IMR-90 (cell line): ENCODE data around the gene NHSL2. TPM values are rescaled to one million over a fixed set of nuclear protein-coding genes. Genes with fewer than 3 reads are reported as not detected.

Experiments used
- ATAC-seq: fragments of 200-7000 bp; cut with Tn5 transposase; 2 replicates; pipeline ENCODE4 v1.9.1; 2020; ENCODE audit warnings: low read depth, mild to moderate bottlenecking, moderate library complexity
- BruUV-seq: library from RNA; stranded (reverse); fragments of 400-500 nt; replicated peaks from 2 replicates; lab custom pipeline; 2021; lab: Mats Ljungman, UMichigan
- CTCF ChIA-PET: fragments of 300-600 bp; formaldehyde crosslinking; extraction: SDS; loops from one replicate; lab custom pipeline; 2021; ENCODE audit warnings: antibody characterized with exemption; lab: Yijun Ruan, JAX
- POLR2A ChIA-PET: fragments of 300-600 bp; sonication (Branson Sonifier 250); formaldehyde crosslinking; loops from one replicate; lab custom pipeline; 2022; ENCODE audit warnings: antibody characterized with exemption; ENCODE audit not compliant: unreplicated experiment; lab: Charles Lee
- DNase-seq: peaks from one replicate; pipeline ENCODE4 v3.0.0; 2013
- H2AFZ ChIP-seq: replicated peaks from 2 replicates; pipeline ENCODE3; 2013; ENCODE audit warnings: low read length, mild to moderate bottlenecking; ENCODE audit not compliant: poor library complexity
- H2AK5ac ChIP-seq: 2 replicates; pipeline ENCODE4 v1.6.1; 2013; ENCODE audit warnings: low read depth, low read length, inconsistent platforms
- H2AK9ac ChIP-seq: replicated peaks from 2 replicates; pipeline ENCODE3; 2013; ENCODE audit warnings: mild to moderate bottlenecking, low read depth, low read length, moderate library complexity; ENCODE audit not compliant: poor library complexity
- H2BK120ac ChIP-seq: 2 replicates; pipeline ENCODE4 v1.6.1; 2013; ENCODE audit warnings: low read depth, low read length, inconsistent platforms
- H2BK15ac ChIP-seq: 3 replicates; pipeline ENCODE4 v1.6.1; 2013; ENCODE audit warnings: low read depth, low read length, inconsistent platforms
- H2BK20ac ChIP-seq: 2 replicates; pipeline ENCODE4 v1.6.1; 2013; ENCODE audit warnings: low read depth, mild to moderate bottlenecking, inconsistent platforms, low read length, moderate library complexity
- H2BK5ac ChIP-seq: 2 replicates; pipeline ENCODE4 v1.6.1; 2013; ENCODE audit warnings: mild to moderate bottlenecking, low read depth, low read length, inconsistent platforms; ENCODE audit not compliant: poor library complexity, severe bottlenecking
- H3K14ac ChIP-seq: replicated peaks from 2 replicates; pipeline ENCODE4 v1.6.1; 2013; ENCODE audit warnings: low read depth, low read length, inconsistent platforms
- H3K18ac ChIP-seq: 2 replicates; pipeline ENCODE4 v1.6.1; 2013; ENCODE audit warnings: low read depth, low read length, control low read depth
- H3K23ac ChIP-seq: 2 replicates; pipeline ENCODE4 v1.6.1; 2013; ENCODE audit warnings: low read depth, low read length, inconsistent platforms
- H3K27ac ChIP-seq: 2 replicates; pipeline ENCODE4 v1.5.1; 2013; ENCODE audit warnings: mild to moderate bottlenecking, control low read depth, low read length; ENCODE audit not compliant: insufficient read depth
- H3K27me3 ChIP-seq: 2 replicates; pipeline ENCODE4 v1.6.1; 2013; ENCODE audit warnings: low read length; ENCODE audit not compliant: control insufficient read depth, insufficient read depth
- H3K36me3 ChIP-seq: 2 replicates; pipeline ENCODE4 v1.6.1; 2013; ENCODE audit warnings: low read length, mixed read lengths; ENCODE audit not compliant: control insufficient read depth, insufficient read depth
- H3K4ac ChIP-seq: 2 replicates; pipeline ENCODE4 v1.6.1; 2013; ENCODE audit warnings: low read depth, low read length, inconsistent platforms
- H3K4me1 ChIP-seq: 2 replicates; pipeline ENCODE4 v1.6.1; 2013; ENCODE audit warnings: low read length, mixed read lengths; ENCODE audit not compliant: control insufficient read depth, insufficient read depth
- H3K4me2 ChIP-seq: 2 replicates; pipeline ENCODE4 v1.6.1; 2013; ENCODE audit warnings: low read depth, mild to moderate bottlenecking, control low read depth, low read length, moderate library complexity
- H3K4me3 ChIP-seq: 2 replicates; pipeline ENCODE4 v1.5.1; 2013; ENCODE audit warnings: low read depth, mild to moderate bottlenecking, control low read depth, low read length, moderate library complexity; ENCODE audit not compliant: insufficient read depth
- H3K56ac ChIP-seq: 2 replicates; pipeline ENCODE4 v1.6.1; 2013; ENCODE audit warnings: low read length, inconsistent platforms; ENCODE audit not compliant: insufficient read depth; ENCODE audit errors: extremely low read depth
- H3K79me1 ChIP-seq, 2 experiments: 2 replicates each; pipeline ENCODE4 v1.6.1; 2013; ENCODE audit warnings: low read length in 2 of 2, inconsistent platforms in 1 of 2, low read depth in 1 of 2
- H3K9ac ChIP-seq: 2 replicates; pipeline ENCODE4 v1.6.1; 2013; ENCODE audit warnings: low read depth, low read length, control low read depth
- H3K9me1 ChIP-seq: 2 replicates; pipeline ENCODE4 v1.6.1; 2013; ENCODE audit warnings: low read length, inconsistent platforms; ENCODE audit not compliant: insufficient read depth
- H3K9me3 ChIP-seq: 2 replicates; pipeline ENCODE4 v1.6.1; 2013; ENCODE audit warnings: low read length; ENCODE audit not compliant: control insufficient read depth, insufficient read depth
- H4K20me1 ChIP-seq: 2 replicates; pipeline ENCODE4 v1.6.1; 2013; ENCODE audit warnings: low read length, inconsistent platforms; ENCODE audit not compliant: insufficient read depth
- H4K5ac ChIP-seq: 2 replicates; pipeline ENCODE4 v1.6.1; 2013; ENCODE audit warnings: mild to moderate bottlenecking, low read depth, low read length, control low read depth
- H4K8ac ChIP-seq, 2 experiments: 2 replicates each; pipeline ENCODE4 v1.6.1; 2013; ENCODE audit warnings: low read depth in 2 of 2, low read length in 2 of 2, control low read depth in 1 of 2, inconsistent platforms in 1 of 2
- H4K91ac ChIP-seq: 2 replicates; pipeline ENCODE4 v1.6.1; 2013; ENCODE audit warnings: low read depth, low read length, inconsistent platforms; ENCODE audit not compliant: insufficient read depth
- BHLHE40 ChIP-seq: fragments of 150-350 bp; IDR thresholded peaks from 2 replicates; pipeline ENCODE4 v1.6.1; 2016; ENCODE audit warnings: mild to moderate bottlenecking, low read depth, low read length
- CEBPB ChIP-seq: IDR thresholded peaks from 2 replicates; pipeline ENCODE4 v1.6.1; 2012; ENCODE audit warnings: low read depth, low read length, improper control_type of control experiment
- CHD1 ChIP-seq: IDR thresholded peaks from 2 replicates; pipeline ENCODE4 v1.6.1; 2012; ENCODE audit warnings: low read depth, low read length, improper control_type of control experiment
- CTCF ChIP-seq: conservative IDR thresholded peaks from 2 replicates; pipeline ENCODE4 v1.5.1; 2012; ENCODE audit warnings: mild to moderate bottlenecking, low read depth, low read length, improper control_type of control experiment
- ELK1 ChIP-seq: fragments of 150-350 bp; IDR thresholded peaks from 2 replicates; pipeline ENCODE4 v1.6.1; 2016; ENCODE audit warnings: low read depth, mild to moderate bottlenecking, low read length, moderate library complexity, borderline replicate concordance
- FOS ChIP-seq: fragments of 150-350 bp; IDR thresholded peaks from 2 replicates; pipeline ENCODE4 v1.6.1; 2016; ENCODE audit warnings: low read depth, low read length
- MAFK ChIP-seq: IDR thresholded peaks from 2 replicates; pipeline ENCODE4 v1.6.1; 2012; ENCODE audit warnings: low read depth, low read length, improper control_type of control experiment
- MAZ ChIP-seq: IDR thresholded peaks from 2 replicates; pipeline ENCODE4 v1.6.1; 2012; ENCODE audit warnings: low read depth, mild to moderate bottlenecking, low read length, improper control_type of control experiment, moderate library complexity, borderline replicate concordance
- MXI1 ChIP-seq: IDR thresholded peaks from 2 replicates; pipeline ENCODE4 v1.6.1; 2012; ENCODE audit warnings: low read depth, mild to moderate bottlenecking, low read length, moderate library complexity, borderline replicate concordance
- NFE2L2 ChIP-seq: fragments of 150-350 bp; IDR thresholded peaks from 2 replicates; pipeline ENCODE4 v1.6.1; 2016; ENCODE audit warnings: low read depth, mild to moderate bottlenecking, low read length
- POLR2A ChIP-seq: IDR thresholded peaks from 2 replicates; pipeline ENCODE4 v1.6.1; 2012; ENCODE audit warnings: mild to moderate bottlenecking, low read depth, low read length
- RAD21 ChIP-seq: IDR thresholded peaks from 2 replicates; pipeline ENCODE4 v1.6.1; 2012; ENCODE audit warnings: low read length, improper control_type of control experiment
- RCOR1 ChIP-seq: IDR thresholded peaks from 2 replicates; pipeline ENCODE4 v1.6.1; 2012; ENCODE audit warnings: mild to moderate bottlenecking, low read length, improper control_type of control experiment; ENCODE audit not compliant: insufficient replicate concordance
- RFX5 ChIP-seq: IDR thresholded peaks from 2 replicates; pipeline ENCODE4 v1.8.0; 2012; ENCODE audit warnings: low read depth, mild to moderate bottlenecking, low read length, moderate library complexity
- SMC3 ChIP-seq: fragments of 150-350 bp; IDR thresholded peaks from 2 replicates; pipeline ENCODE4 v1.6.1; 2016; ENCODE audit warnings: low read depth, mild to moderate bottlenecking, antibody characterized with exemption, low read length, moderate library complexity
- USF2 ChIP-seq: fragments of 150-350 bp; IDR thresholded peaks from 2 replicates; pipeline ENCODE4 v1.6.1; 2017; ENCODE audit warnings: mild to moderate bottlenecking, antibody characterized with exemption, low read length, low read depth
- WGBS, 2 experiments: methylation state at CpG; one replicate each; pipeline versions ENCODE4 v1.1.5 to v1.1.7; 2013; ENCODE audit warnings: missing lambda C conversion rate in 2 of 2; ENCODE audit not compliant: insufficient read length in 1 of 2; ENCODE audit errors: extremely low coverage in 2 of 2; 5-methylcytosine and 5-hydroxymethylcytosine counted together
- dilution Hi-C: fragments of 300-500 bp; cut with HindIII; formaldehyde crosslinking; loops from one replicate; pipeline ENCODE4 v1.14.3; 2018; ENCODE audit warnings: low sequenced_read_pairs; ENCODE audit not compliant: unreplicated experiment
- in situ Hi-C: fragments of 300-500 bp; cut with MboI; formaldehyde crosslinking; loops from 3 replicates; pipeline ENCODE4 v1.14.3; 2019; ENCODE audit warnings: low sequenced_read_pairs, inconsistent platforms, mixed read lengths
- intact Hi-C: fragments of 100-400 bp; cut with micrococcal nuclease; formaldehyde crosslinking; loops from 2 replicates; pipeline ENCODE4 v1.10.0; 2022
- polyA plus RNA-seq, 3 experiments: library from polyadenylated mRNA; depleted of rRNA; stranded (reverse); fragments of >200 nt; gene quantifications; 2 replicates each; pipeline ENCODE4 v1.2.3, GENCODE V29; 2012; ENCODE audit warnings: low replicate concordance in 1 of 3
- total RNA-seq: library from RNA; depleted of rRNA; stranded (reverse); fragments of >200 nt; gene quantifications from 2 replicates; pipeline ENCODE4 v1.2.3, GENCODE V29; 2012

The NHSL2 gene
- total and polyA plus RNA-seq, 2 of the 4 experiments (the other 2 are of a cell fraction) = 0.72 to 0.75 TPM

DNA sequence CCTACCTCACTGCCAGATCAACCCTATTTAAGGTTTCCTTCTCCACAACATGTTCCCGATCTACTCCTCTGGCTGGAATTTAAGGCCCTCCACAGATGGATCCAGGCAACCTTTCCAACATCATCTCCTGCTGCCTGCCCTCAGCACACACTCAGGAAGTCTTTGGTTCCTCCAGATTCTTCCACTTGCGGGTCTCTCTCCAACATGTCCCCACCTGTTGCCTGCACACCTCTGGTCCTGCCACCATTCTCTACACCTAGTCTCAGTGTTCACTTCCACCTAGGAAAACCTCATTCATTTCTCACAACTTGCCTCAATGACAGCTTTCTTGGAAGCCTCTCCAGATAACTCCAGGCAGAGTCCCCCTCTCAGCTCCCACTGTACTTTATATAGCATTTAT lies 140.9 kb downstream of the NHSL2 start:
- no peak for DNase-seq
- H3K27me3 ChIP-seq = peaks cover 64% of the 10 kb centered on the region
- no peak overlapping the region for H4K8ac ChIP-seq
- no peak overlapping the region for H2BK20ac ChIP-seq
- H3K9ac ChIP-seq = no peak overlapping the region
- no peak overlapping the region for H2AK9ac ChIP-seq
- H3K14ac ChIP-seq = no peak overlapping the region
- H2AK5ac ChIP-seq = no peak overlapping the region
- H3K79me1 ChIP-seq = no peaks in the 10 kb centered on the region
- no peak overlapping the region for H4K91ac ChIP-seq
- 79% methylated on average over 2 of the region's 2 CpGs; no CpG with 5 or more reads in 1 of the 2 experiments for WGBS, 2 experiments
- intact Hi-C loops = no loop called here
- ChIA-PET POLR2A (no interaction called here), CTCF (no interaction called here)
- no peaks in the 10 kb centered on the region for H3K9me1 ChIP-seq
- ATAC-seq = no peak
- no peaks in the 10 kb centered on the region for H3K4me1 ChIP-seq
- no peak overlapping the region for H3K4me3 ChIP-seq
- H3K23ac ChIP-seq = no peak overlapping the region
- H2AFZ ChIP-seq = no peak overlapping the region
- H3K27ac ChIP-seq = no peak overlapping the region
- H3K4me2 ChIP-seq = no peak overlapping the region
- H3K9me3 ChIP-seq = 0 out of 2 replicates have a peak, but pooled peaks cover 1% of the 10 kb centered on the region
- no peak overlapping the region for H2BK15ac ChIP-seq
- H2BK5ac ChIP-seq = no peak overlapping the region
- H4K5ac ChIP-seq = no peak overlapping the region
- no peak overlapping the region for H3K18ac ChIP-seq
- H3K36me3 ChIP-seq = no peaks in the 10 kb centered on the region
- H3K56ac ChIP-seq = no peak overlapping the region
- dilution Hi-C loops = no loop called here
- BruUV-seq = no TSS peak
- in situ Hi-C loops = no loop called here
- H3K4ac ChIP-seq = no peak overlapping the region
- TF ChIP-seq USF2 = no peak
- TF ChIP-seq MXI1 = no peak
- TF ChIP-seq FOS = no peak
- TF ChIP-seq CHD1 = no peak
- no peak for TF ChIP-seq RCOR1
- no peak for TF ChIP-seq POLR2A
- TF ChIP-seq RFX5 = no peak
- TF ChIP-seq CTCF = no peak
- TF ChIP-seq SMC3 = no peak
- no peak for TF ChIP-seq NFE2L2
- TF ChIP-seq MAFK = no peak
- no peak for TF ChIP-seq MAZ
- TF ChIP-seq CEBPB = no peak
- TF ChIP-seq BHLHE40 = no peak
- no peak for TF ChIP-seq RAD21
- TF ChIP-seq ELK1 = no peak
- no peaks in the 10 kb centered on the region for H4K20me1 ChIP-seq
- H2BK120ac ChIP-seq = no peak overlapping the region
